GM18909 (cell line): ENCODE data around the gene ZSWIM5.
"Not testable (repeated sequence)": the region's sequence is repeated elsewhere in the genome, so short reads cannot be mapped to it uniquely, and the experiment has no call there.

Experiments
- ATAC-seq: cut with Tn5 transposase; IDR thresholded peaks from one replicate; pipeline ENCODE4 v1.9.1; 2021; ENCODE audit warnings: mild to moderate bottlenecking; ENCODE audit not compliant: unreplicated experiment, poor library complexity

ZSWIM5 gene

GRCh38 chr1:45101528-45101927, 104.9 kb downstream of the ZSWIM5 start:
- ATAC-seq, result not testable (repeated sequence)

GRCh38 chr1:45097944-45098343, 108.5 kb downstream of the ZSWIM5 start:
- no peak for ATAC-seq

GRCh38 chr1:45097079-45097478, 109.3 kb downstream of the ZSWIM5 start:
- no peak for ATAC-seq

- ATAC-seq, result no peak
Measured at GRCh38 chr1:45095450-45095849, 111.0 kb downstream of the ZSWIM5 start.

- ATAC-seq, result not testable (repeated sequence)
Measured at GRCh38 chr1:45094371-45094770, 112.0 kb downstream of the ZSWIM5 start.

GRCh38 chr1:45093334-45093733, 113.1 kb downstream of the ZSWIM5 start:
- ATAC-seq, result no peak

- ATAC-seq, result no peak
Measured at GRCh38 chr1:45089711-45090110, 116.7 kb downstream of the ZSWIM5 start.

- no peak for ATAC-seq
Measured at GRCh38 chr1:45084562-45084961, 121.8 kb downstream of the ZSWIM5 start.

GRCh38 chr1:45079533-45079932, 126.9 kb downstream of the ZSWIM5 start:
- no peak for ATAC-seq

GRCh38 chr1:45076959-45077358, 129.4 kb downstream of the ZSWIM5 start:
- ATAC-seq, result not testable (repeated sequence)

GRCh38 chr1:45071567-45071966, 134.8 kb downstream of the ZSWIM5 start:
- no peak for ATAC-seq

- ATAC-seq, result no peak
Measured at GRCh38 chr1:45067806-45068205, 138.6 kb downstream of the ZSWIM5 start.

- no peak for ATAC-seq
Measured at GRCh38 chr1:45065083-45065482, 141.3 kb downstream of the ZSWIM5 start.

- ATAC-seq, result not testable (repeated sequence)
Measured at GRCh38 chr1:45062463-45062862, 143.9 kb downstream of the ZSWIM5 start.

- no peak for ATAC-seq
Measured at GRCh38 chr1:45059829-45060228, 146.6 kb downstream of the ZSWIM5 start.

- ATAC-seq, result no peak
Measured at GRCh38 chr1:45057542-45057941, 148.9 kb downstream of the ZSWIM5 start.

- no peak for ATAC-seq
Measured at GRCh38 chr1:45051005-45051772, 155.2 kb downstream of the ZSWIM5 start.

GRCh38 chr1:45047032-45047431, 159.4 kb downstream of the ZSWIM5 start:
- no peak for ATAC-seq

- no peak for ATAC-seq
Measured at GRCh38 chr1:45044916-45045315, 161.5 kb downstream of the ZSWIM5 start.

- no peak for ATAC-seq
Measured at GRCh38 chr1:45043094-45043493, 163.3 kb downstream of the ZSWIM5 start.

- no peak for ATAC-seq
Measured at GRCh38 chr1:45040297-45040696, 166.1 kb downstream of the ZSWIM5 start.

- ATAC-seq, result no peak
Measured at GRCh38 chr1:45038661-45039364, 167.6 kb downstream of the ZSWIM5 start.
